Esophagus squamous epithelium (tissue), 4 donors: ENCODE measurements around the gene LIG3.

ENCODE experiments used
- CTCF ChIP-seq, 6 experiments: fragments of 450-650 bp in 4 of 6; fragments of 200-600 bp in 2 of 6; sonication (generic) in 2 of 6; IDR thresholded peaks; one replicate each; pipeline ENCODE4 v1.5.1; 2016 to 2019; ENCODE audit warnings: antibody characterized with exemption in 6 of 6, mild to moderate bottlenecking in 4 of 6, moderate library complexity in 4 of 6
- POLR2A ChIP-seq, 4 donors: fragments of 450-650 bp; IDR thresholded peaks; one replicate each; pipeline ENCODE4 v1.6.1; 2017; ENCODE audit warnings: antibody characterized with exemption in 4 of 4, mild to moderate bottlenecking in 4 of 4, moderate library complexity in 3 of 4

- no peak for TF ChIP-seq POLR2A (IDR thresholded peaks at IDR 0.05)
- TF ChIP-seq CTCF (IDR thresholded peaks at IDR 0.05), result no peak
Measured at GRCh38 chr17:35019386-35020179, 39.3 kb downstream of the LIG3 start.
